Cardiac muscle cell (in vitro differentiated cells and primary cell): ENCODE measurements around the gene DUSP5. TPM values are rescaled to one million over a fixed set of nuclear protein-coding genes. Genes with fewer than 3 reads are reported as not detected.

ENCODE experiments used
- DNase-seq, 2 donors: peaks; one replicate each; pipeline versions ENCODE4 v3.0.0 to v3.0.0-alpha.2; 2010 to 2017; ENCODE audit warnings: low read depth in 1 of 2, low spot score in 1 of 2
- H3K27ac ChIP-seq: fragments of 200-600 bp; sonication (generic); 2 replicates; pipeline ENCODE4 v1.5.1; 2016
- H3K27me3 ChIP-seq: fragments of 200-600 bp; sonication (generic); 2 replicates; pipeline ENCODE4 v1.6.0; 2016; ENCODE audit warnings: control low read depth
- H3K36me3 ChIP-seq: fragments of 200-600 bp; sonication (generic); 2 replicates; pipeline ENCODE4 v1.5.1; 2016; ENCODE audit warnings: control low read depth
- H3K4me1 ChIP-seq: fragments of 200-600 bp; sonication (generic); 2 replicates; pipeline ENCODE4 v1.8.1; 2017; ENCODE audit warnings: low read depth, mild to moderate bottlenecking, mixed run types
- H3K4me3 ChIP-seq: fragments of 200-600 bp; sonication (generic); 2 replicates; pipeline ENCODE4 v1.5.1; 2016; ENCODE audit warnings: mild to moderate bottlenecking
- H3K9me3 ChIP-seq: fragments of 200-600 bp; sonication (generic); 2 replicates; pipeline ENCODE4 v1.5.1; 2017; ENCODE audit warnings: low read depth, mild to moderate bottlenecking, control low read depth
- CTCF ChIP-seq: IDR thresholded peaks from 2 replicates; pipeline ENCODE4 v1.5.1; 2012; ENCODE audit warnings: low read depth, mild to moderate bottlenecking, low read length
- polyA plus RNA-seq: library from polyadenylated mRNA; unstranded; fragments of >200 nt; fragmentation: Nextera tagmentation; extraction: Ambion mirVana; gene quantifications from 2 replicates; pipeline ENCODE4 v1.2.1, GENCODE V29; 2016
- total RNA-seq: library from RNA; depleted of rRNA; stranded (reverse); fragments of >200 nt; gene quantifications from 2 replicates; pipeline ENCODE4 v1.2.3, GENCODE V29; 2016

Gene DUSP5
- total and polyA plus RNA-seq, 2 experiments from 2014 or later: 64.1 to 82.1 TPM

GRCh38 chr10:110488940-110489339, 8.8 kb upstream of the DUSP5 start:
- Histone ChIP-seq H3K4me1 (peaks cover 15% of the 10 kb centered on the region), H3K27ac (no peak overlapping the region), H3K9me3 (no peaks in the 10 kb centered on the region), H3K36me3 (no peaks in the 10 kb centered on the region), H3K4me3 (no peak overlapping the region), H3K27me3 (no peaks in the 10 kb centered on the region)
- DNase-seq: no peak
- TF ChIP-seq CTCF: no peak

DNA sequence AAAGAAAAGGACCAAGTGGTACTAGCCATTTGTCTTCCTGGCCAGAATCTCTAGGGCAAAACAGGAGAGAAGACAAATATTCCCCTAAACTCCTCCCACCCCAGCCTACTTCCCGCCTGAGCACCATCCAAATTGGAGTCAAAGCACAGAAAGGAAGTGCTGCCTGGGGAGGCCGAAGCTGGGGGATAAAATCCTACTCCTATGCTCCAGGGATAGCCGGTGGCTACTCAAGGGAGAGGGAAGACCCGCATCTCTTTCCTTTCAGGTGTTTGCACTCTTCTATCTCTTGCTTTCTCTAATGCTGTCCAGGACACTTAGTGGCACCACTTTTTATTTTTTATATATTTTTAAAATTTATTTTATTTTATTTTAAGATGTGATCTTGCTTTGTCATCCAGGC, 7.1 kb upstream of the DUSP5 start:
- TF ChIP-seq CTCF: no peak
- H3K27me3 ChIP-seq: no peaks in the 10 kb centered on the region
- H3K27ac ChIP-seq: no peak overlapping the region
- H3K36me3 ChIP-seq: no peaks in the 10 kb centered on the region
- no peak for DNase-seq
- H3K4me1 ChIP-seq: peaks cover 17% of the 10 kb centered on the region
- H3K9me3 ChIP-seq: no peaks in the 10 kb centered on the region
- no peak overlapping the region for H3K4me3 ChIP-seq

- no peak for TF ChIP-seq CTCF
- Histone ChIP-seq H3K4me1 (peaks cover 20% of the 10 kb centered on the region), H3K36me3 (no peaks in the 10 kb centered on the region), H3K4me3 (no peak overlapping the region), H3K9me3 (no peaks in the 10 kb centered on the region), H3K27me3 (no peaks in the 10 kb centered on the region), H3K27ac (no peak overlapping the region)
- DNase-seq: no peak
Measured at GRCh38 chr10:110491346-110491745, 6.4 kb upstream of the DUSP5 start.

DNA sequence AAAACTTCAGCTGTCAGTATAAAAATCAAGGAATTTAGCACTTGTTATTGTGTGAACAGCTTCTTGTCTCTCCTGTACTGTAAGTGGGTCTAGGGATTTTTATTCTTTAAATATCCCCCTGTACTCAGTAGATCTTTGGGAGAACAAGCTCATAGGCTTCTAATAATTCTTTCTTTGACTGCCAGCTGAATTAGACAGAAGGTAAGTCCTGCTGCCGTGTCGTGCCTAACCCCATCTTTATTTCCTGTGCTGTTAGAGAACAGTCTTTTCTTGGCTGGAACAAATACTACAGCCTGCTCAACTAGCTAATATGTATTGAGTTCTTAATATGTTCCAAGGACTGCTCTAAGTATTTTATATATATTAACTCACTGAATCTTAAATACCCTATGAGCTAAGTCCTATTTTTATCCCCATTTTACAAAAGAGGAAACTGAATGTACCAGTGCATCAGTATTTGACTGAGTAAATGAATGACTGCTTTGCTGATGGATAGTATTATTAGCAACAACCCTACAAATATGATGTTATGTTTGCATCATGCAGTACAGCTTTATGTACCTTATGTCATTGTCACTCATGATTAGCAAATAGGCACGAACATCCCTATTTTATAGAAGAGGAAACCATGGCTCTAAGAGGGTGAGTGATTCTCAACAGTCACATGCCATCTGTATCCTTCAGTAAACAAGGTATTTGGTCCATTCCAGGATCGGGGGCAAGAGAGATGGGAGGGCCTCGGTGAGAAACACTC, 5.5 kb upstream of the DUSP5 start:
- H3K9me3 ChIP-seq: no peaks in the 10 kb centered on the region
- TF ChIP-seq CTCF: no peak
- H3K4me1 ChIP-seq: peaks cover 21% of the 10 kb centered on the region
- no peak overlapping the region for H3K4me3 ChIP-seq
- H3K36me3 ChIP-seq: no peaks in the 10 kb centered on the region
- no peaks in the 10 kb centered on the region for H3K27me3 ChIP-seq
- no peak for DNase-seq
- H3K27ac ChIP-seq: no peak overlapping the region

DNA sequence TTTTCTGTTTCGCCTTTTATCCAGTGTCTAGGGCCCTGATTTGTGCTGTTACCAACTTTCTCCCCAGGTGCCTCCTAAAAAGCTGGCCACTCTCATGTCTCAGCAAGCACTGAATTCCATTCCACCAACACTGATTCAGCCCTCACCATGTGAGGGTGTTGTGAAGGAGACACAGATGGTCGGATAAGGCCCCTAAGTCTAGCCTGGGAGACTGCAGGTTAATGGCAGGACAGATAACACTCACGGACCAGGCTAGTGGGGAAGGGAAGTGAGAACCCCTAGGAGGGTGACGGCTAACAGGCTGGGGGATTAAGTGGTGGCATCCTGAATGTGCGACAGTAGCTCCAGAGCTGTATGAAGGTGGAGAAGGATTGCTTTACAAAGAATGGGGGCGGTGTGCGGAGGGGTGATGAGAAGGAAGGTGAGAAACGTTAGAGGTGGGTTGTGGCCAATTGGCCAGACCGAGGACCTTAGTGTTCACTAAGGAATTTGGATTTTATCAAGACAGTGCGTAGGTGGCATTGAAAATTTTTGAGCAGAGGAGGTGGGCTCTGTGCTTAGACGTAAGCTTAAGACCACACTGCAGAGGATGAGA, 3.8 kb upstream of the DUSP5 start:
- Histone ChIP-seq H3K4me3 (no peak overlapping the region), H3K27me3 (no peaks in the 10 kb centered on the region), H3K9me3 (no peaks in the 10 kb centered on the region), H3K36me3 (no peaks in the 10 kb centered on the region), H3K4me1 (peaks cover 21% of the 10 kb centered on the region), H3K27ac (no peak overlapping the region)
- TF ChIP-seq CTCF: no peak
- no peak for DNase-seq
